HEK293 (cell line): Measurements from ENCODE around the gene WDTC1.
A peak's percentile ranks its signal among the peaks of the same experiment; 100 is the strongest.

Experiments
- CTCF ChIP-seq: fragments of 450-650 bp; formaldehyde crosslinking; IDR thresholded peaks from 2 replicates; pipeline ENCODE4 v1.5.1; 2016; ENCODE audit warnings: missing biosample characterization, missing genetic modification characterization
- ELK4 ChIP-seq: IDR thresholded peaks from 2 replicates; pipeline ENCODE4 v1.6.1; 2011; ENCODE audit warnings: mild to moderate bottlenecking, low read depth, low read length, borderline replicate concordance
- GLIS2 ChIP-seq: fragments of 450-650 bp; formaldehyde crosslinking; IDR thresholded peaks from 2 replicates; pipeline ENCODE4 v1.5.1; 2016; ENCODE audit warnings: missing biosample characterization, missing genetic modification characterization
- KLF1 ChIP-seq: fragments of 450-650 bp; formaldehyde crosslinking; IDR thresholded peaks from 2 replicates; pipeline ENCODE4 v1.5.1; 2016; ENCODE audit warnings: missing biosample characterization, missing genetic modification characterization
- KLF16 ChIP-seq: fragments of 450-650 bp; formaldehyde crosslinking; IDR thresholded peaks from 2 replicates; pipeline ENCODE4 v1.5.1; 2017; ENCODE audit warnings: missing biosample characterization, missing genetic modification characterization
- KLF17 ChIP-seq: fragments of 450-650 bp; formaldehyde crosslinking; IDR thresholded peaks from 2 replicates; pipeline ENCODE4 v1.5.1; 2016; ENCODE audit warnings: missing biosample characterization, missing genetic modification characterization
- MEIS1 ChIP-seq: sonication (generic); formaldehyde crosslinking; IDR thresholded peaks from 2 replicates; pipeline ENCODE4 v1.8.1; 2022; ENCODE audit warnings: missing genetic modification reagents, mild to moderate bottlenecking, borderline replicate concordance
- SP7 ChIP-seq: fragments of 450-650 bp; formaldehyde crosslinking; IDR thresholded peaks from 2 replicates; pipeline ENCODE4 v1.5.1; 2016; ENCODE audit warnings: missing biosample characterization, missing genetic modification characterization
- TRIM28 ChIP-seq: IDR thresholded peaks from 2 replicates; pipeline ENCODE4 v1.6.1; 2011; ENCODE audit warnings: low read length, control low read depth, borderline replicate concordance
- WT1 ChIP-seq: fragments of 450-650 bp; formaldehyde crosslinking; IDR thresholded peaks from 2 replicates; pipeline ENCODE4 v1.5.1; 2016; ENCODE audit warnings: missing biosample characterization, missing genetic modification characterization
- YY2 ChIP-seq: fragments of 450-650 bp; formaldehyde crosslinking; IDR thresholded peaks from 2 replicates; pipeline ENCODE4 v1.5.1; 2016; ENCODE audit warnings: missing biosample characterization, missing genetic modification characterization
- ZBTB44 ChIP-seq: fragments of 450-650 bp; IDR thresholded peaks from 2 replicates; pipeline ENCODE4 v1.5.1; 2018; ENCODE audit warnings: missing biosample characterization, mild to moderate bottlenecking, missing genetic modification characterization
- ZFP3 ChIP-seq: fragments of 450-650 bp; formaldehyde crosslinking; IDR thresholded peaks from 2 replicates; pipeline ENCODE4 v1.5.1; 2016; ENCODE audit warnings: low read depth, missing biosample characterization, missing genetic modification characterization
- ZFP69B ChIP-seq: fragments of 450-650 bp; formaldehyde crosslinking; IDR thresholded peaks from 2 replicates; pipeline ENCODE4 v1.5.1; 2016; ENCODE audit warnings: missing biosample characterization, missing genetic modification characterization
- ZIC2 ChIP-seq: fragments of 450-650 bp; formaldehyde crosslinking; IDR thresholded peaks from 2 replicates; pipeline ENCODE4 v1.5.1; 2016; ENCODE audit warnings: missing biosample characterization, missing genetic modification characterization
- ZNF169 ChIP-seq: fragments of 450-650 bp; formaldehyde crosslinking; IDR thresholded peaks from 2 replicates; pipeline ENCODE4 v1.5.1; 2016; ENCODE audit warnings: missing biosample characterization, missing genetic modification characterization
- ZNF341 ChIP-seq: fragments of 450-650 bp; formaldehyde crosslinking; IDR thresholded peaks from 2 replicates; pipeline ENCODE4; 2016; ENCODE audit warnings: low read depth, missing biosample characterization, missing genetic modification characterization
- ZNF398 ChIP-seq: fragments of 450-650 bp; formaldehyde crosslinking; IDR thresholded peaks from 2 replicates; pipeline ENCODE4 v1.5.1; 2017; ENCODE audit warnings: missing biosample characterization, missing genetic modification characterization
- ZNF449 ChIP-seq: fragments of 450-650 bp; formaldehyde crosslinking; IDR thresholded peaks from 2 replicates; pipeline ENCODE4 v1.5.1; 2017; ENCODE audit warnings: missing biosample characterization, mild to moderate bottlenecking, missing genetic modification characterization, moderate library complexity
- ZNF658 ChIP-seq: fragments of 450-650 bp; formaldehyde crosslinking; IDR thresholded peaks from 2 replicates; pipeline ENCODE4; 2016; ENCODE audit warnings: missing biosample characterization, missing genetic modification characterization
- ZSCAN30 ChIP-seq: fragments of 450-650 bp; IDR thresholded peaks from 2 replicates; pipeline ENCODE4 v1.5.1; 2018; ENCODE audit warnings: missing biosample characterization, mild to moderate bottlenecking, missing genetic modification characterization, moderate library complexity
- TF ChIP-seq, protein P1 (sequence below): fragments of 450-650 bp; formaldehyde crosslinking; optimal IDR thresholded peaks from 2 replicates; pipeline ENCODE3; 2016; ENCODE audit warnings: missing biosample characterization, mild to moderate bottlenecking, missing genetic modification characterization
- TF ChIP-seq, protein P2 (sequence below): fragments of 450-650 bp; formaldehyde crosslinking; conservative IDR thresholded peaks from 2 replicates; pipeline ENCODE4 v1.5.1; 2016; ENCODE audit warnings: low read depth, missing biosample characterization, missing genetic modification characterization

Gene WDTC1

DNA sequence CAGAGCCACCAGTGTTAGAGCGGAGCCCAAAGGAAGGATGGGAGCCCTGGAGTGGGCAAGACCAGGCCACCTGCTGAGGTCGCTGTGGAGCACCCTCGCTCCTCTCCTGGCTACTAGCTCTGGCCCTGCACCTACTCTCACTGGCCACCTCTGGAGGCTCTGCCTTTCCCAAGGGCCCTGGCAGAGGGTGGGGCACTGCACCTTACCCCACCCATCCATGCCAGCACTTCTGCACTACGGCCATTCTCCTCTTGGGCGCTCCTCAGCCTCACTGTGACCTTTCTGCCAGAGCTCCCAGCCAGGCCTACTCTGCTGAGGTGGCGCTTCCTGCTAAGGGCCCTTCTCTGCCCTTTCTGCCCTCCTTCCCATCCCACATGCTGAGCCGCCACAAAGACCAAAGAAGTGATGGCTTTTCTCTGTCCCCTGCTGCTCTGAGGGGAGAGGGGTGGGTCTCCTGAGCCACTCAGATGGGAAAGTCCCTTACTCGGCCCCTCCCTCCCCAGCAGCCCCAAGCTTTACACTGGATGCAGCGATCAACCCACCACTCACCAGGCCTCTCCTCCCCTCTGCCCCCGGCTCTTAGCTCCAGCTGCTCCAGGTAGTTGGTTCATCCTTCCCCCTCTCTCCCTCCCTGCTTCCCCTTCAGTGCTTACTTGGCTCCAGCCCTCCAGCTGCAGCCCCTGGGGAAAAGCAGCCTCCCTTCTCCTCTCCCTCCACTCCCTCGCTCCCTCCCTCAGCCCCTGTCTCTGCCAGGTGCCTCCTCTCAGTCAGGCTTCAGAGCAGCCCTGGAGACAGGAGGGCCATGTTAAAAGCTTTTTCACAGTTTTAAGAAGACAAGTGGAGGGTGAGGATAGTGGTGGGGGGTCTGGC is 72.7 kb downstream of the WDTC1 start (continued):
- peak; percentile 91 for TF ChIP-seq KLF17
- TF ChIP-seq ZBTB44 (tag by site-specific recombination), result no peak
- TF ChIP-seq, protein P1, sequence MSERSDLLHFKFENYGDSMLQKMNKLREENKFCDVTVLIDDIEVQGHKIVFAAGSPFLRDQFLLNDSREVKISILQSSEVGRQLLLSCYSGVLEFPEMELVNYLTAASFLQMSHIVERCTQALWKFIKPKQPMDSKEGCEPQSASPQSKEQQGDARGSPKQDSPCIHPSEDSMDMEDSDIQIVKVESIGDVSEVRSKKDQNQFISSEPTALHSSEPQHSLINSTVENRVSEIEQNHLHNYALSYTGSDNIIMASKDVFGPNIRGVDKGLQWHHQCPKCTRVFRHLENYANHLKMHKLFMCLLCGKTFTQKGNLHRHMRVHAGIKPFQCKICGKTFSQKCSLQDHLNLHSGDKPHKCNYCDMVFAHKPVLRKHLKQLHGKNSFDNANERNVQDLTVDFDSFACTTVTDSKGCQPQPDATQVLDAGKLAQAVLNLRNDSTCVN, result no peak
- peak; percentile 21; the same call in 1 of the 2 replicates for TF ChIP-seq SP7 (tag by site-specific recombination)
- no peak for TF ChIP-seq ZNF169 (tag by site-specific recombination)
- TF ChIP-seq ZNF398 (tag by site-specific recombination), result peak; percentile 95
- TF ChIP-seq CTCF (tag by site-specific recombination), result peak; percentile 31; the same call in 1 of the 2 replicates
- TF ChIP-seq, protein P2, sequence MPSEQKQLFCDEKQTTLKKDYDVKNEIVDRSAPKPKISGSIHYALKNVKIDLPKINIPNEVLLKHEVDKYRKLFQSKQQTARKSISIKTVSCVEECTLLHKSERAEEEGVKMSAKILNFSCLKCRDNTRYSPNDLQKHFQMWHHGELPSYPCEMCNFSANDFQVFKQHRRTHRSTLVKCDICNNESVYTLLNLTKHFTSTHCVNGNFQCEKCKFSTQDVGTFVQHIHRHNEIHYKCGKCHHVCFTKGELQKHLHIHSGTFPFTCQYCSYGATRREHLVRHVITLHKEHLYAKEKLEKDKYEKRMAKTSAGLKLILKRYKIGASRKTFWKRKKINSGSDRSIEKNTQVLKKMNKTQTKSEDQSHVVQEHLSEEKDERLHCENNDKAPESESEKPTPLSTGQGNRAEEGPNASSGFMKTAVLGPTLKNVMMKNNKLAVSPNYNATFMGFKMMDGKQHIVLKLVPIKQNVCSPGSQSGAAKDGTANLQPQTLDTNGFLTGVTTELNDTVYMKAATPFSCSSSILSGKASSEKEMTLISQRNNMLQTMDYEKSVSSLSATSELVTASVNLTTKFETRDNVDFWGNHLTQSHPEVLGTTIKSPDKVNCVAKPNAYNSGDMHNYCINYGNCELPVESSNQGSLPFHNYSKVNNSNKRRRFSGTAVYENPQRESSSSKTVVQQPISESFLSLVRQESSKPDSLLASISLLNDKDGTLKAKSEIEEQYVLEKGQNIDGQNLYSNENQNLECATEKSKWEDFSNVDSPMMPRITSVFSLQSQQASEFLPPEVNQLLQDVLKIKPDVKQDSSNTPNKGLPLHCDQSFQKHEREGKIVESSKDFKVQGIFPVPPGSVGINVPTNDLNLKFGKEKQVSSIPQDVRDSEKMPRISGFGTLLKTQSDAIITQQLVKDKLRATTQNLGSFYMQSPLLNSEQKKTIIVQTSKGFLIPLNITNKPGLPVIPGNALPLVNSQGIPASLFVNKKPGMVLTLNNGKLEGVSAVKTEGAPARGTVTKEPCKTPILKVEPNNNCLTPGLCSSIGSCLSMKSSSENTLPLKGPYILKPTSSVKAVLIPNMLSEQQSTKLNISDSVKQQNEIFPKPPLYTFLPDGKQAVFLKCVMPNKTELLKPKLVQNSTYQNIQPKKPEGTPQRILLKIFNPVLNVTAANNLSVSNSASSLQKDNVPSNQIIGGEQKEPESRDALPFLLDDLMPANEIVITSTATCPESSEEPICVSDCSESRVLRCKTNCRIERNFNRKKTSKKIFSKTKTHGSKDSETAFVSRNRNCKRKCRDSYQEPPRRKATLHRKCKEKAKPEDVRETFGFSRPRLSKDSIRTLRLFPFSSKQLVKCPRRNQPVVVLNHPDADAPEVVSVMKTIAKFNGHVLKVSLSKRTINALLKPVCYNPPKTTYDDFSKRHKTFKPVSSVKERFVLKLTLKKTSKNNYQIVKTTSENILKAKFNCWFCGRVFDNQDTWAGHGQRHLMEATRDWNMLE (tag by site-specific recombination), result no peak
- peak; percentile 76 for TF ChIP-seq WT1 (tag by site-specific recombination)
- TF ChIP-seq KLF1 (tag by site-specific recombination), result peak; percentile 21; the same call in 1 of the 2 replicates
- no peak for TF ChIP-seq ZFP3 (tag by site-specific recombination)
- peak; percentile 16; the same call in 1 of the 2 replicates for TF ChIP-seq ZNF341 (tag by site-specific recombination)
- peak; percentile 62 for TF ChIP-seq ZIC2 (tag by site-specific recombination)
- TF ChIP-seq ZNF449 (tag by site-specific recombination), result no peak
- no peak for TF ChIP-seq ZSCAN30 (tag by site-specific recombination)
- no peak for TF ChIP-seq TRIM28
- TF ChIP-seq MEIS1 (CRISPR knock-in tag), result no peak
- no peak for TF ChIP-seq YY2 (tag by site-specific recombination)
- no peak for TF ChIP-seq ZNF658 (tag by site-specific recombination)
- no peak for TF ChIP-seq KLF16 (tag by site-specific recombination)
- no peak for TF ChIP-seq ELK4
- no peak for TF ChIP-seq ZFP69B
- TF ChIP-seq GLIS2 (tag by site-specific recombination), result no peak
